Measurements from ENCODE around the gene DOC2A.

Gene DOC2A

DNA sequence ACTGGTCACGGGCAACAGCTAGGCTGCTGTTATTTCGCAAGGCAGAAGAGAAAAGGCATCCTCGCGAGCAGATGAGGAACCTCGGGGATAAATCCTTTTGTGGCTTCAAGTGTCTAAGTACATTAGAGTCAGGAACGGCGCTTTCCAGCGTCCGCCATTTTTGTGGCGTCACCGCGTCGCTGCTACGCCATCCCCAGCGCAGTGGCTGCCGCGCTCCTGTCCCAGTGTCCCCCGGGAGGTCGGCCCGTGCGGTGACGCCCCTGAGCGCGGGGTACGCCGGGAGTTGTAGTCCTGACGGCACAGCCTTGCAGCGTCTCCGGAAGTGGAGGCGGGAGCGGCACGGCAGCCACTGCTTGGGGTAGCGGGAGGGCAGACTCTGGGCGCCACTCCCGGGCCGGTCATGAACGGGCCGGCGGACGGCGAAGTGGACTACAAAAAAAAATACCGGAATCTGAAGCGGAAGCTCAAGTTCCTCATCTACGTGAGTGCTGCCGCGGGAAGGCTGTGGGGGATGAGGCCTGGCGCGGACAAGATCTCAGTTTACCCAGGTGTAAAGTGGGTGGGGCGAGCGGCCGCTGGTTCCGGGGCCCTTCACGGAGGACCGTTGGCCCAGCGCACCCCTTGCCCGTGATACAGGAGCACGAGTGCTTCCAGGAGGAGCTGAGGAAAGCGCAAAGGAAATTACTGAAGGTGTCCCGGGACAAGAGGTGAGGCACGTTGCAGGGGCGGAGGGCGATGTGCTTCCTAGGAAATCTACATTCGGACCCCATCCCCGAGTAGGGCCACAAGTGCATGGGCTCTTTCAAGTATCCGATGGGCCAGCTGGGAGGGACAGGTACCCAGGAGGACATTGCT, 14.7 kb downstream of the DOC2A start, which contains the start of gene INO80E (continued):
- TF ChIP-seq, protein P1, sequence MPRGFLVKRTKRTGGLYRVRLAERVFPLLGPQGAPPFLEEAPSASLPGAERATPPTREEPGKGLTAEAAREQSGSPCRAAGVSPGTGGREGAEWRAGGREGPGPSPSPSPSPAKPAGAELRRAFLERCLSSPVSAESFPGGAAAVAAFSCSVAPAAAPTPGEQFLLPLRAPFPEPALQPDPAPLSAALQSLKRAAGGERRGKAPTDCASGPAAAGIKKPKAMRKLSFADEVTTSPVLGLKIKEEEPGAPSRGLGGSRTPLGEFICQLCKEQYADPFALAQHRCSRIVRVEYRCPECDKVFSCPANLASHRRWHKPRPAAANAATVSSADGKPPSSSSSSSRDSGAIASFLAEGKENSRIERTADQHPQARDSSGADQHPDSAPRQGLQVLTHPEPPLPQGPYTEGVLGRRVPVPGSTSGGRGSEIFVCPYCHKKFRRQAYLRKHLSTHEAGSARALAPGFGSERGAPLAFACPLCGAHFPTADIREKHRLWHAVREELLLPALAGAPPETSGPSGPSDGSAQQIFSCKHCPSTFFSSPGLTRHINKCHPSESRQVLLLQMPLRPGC (tag by site-specific recombination; IDR thresholded peaks at IDR 0.05), result peak; percentile 44
- TF ChIP-seq BCL6B (tag by site-specific recombination; IDR thresholded peaks at IDR 0.05) (no peak), ZNF548 (tag by site-specific recombination; IDR thresholded peaks at IDR 0.05) (peak; percentile 80; the same call in 1 of the 2 replicates), ZNF426 (tag by site-specific recombination; IDR thresholded peaks at IDR 0.05) (no peak), SCRT1 (tag by site-specific recombination; IDR thresholded peaks at IDR 0.05; ENCODE audit: borderline replicate concordance) (no peak), ZNF132 (tag by site-specific recombination; IDR thresholded peaks at IDR 0.05; ENCODE audit: borderline replicate concordance) (no peak), ZNF354C (tag by site-specific recombination; IDR thresholded peaks at IDR 0.05; ENCODE audit: borderline replicate concordance, low read depth) (no peak), ZNF175 (tag by site-specific recombination; IDR thresholded peaks at IDR 0.05) (no peak), ZNF239 (tag by site-specific recombination; IDR thresholded peaks at IDR 0.05) (no peak), KLF16 (tag by site-specific recombination; IDR thresholded peaks at IDR 0.05) (peak; percentile 81), MZF1 (tag by site-specific recombination; IDR thresholded peaks at IDR 0.05; ENCODE audit: borderline replicate concordance) (no peak), ZNF544 (tag by site-specific recombination; IDR thresholded peaks at IDR 0.05) (no peak), ZNF624 (tag by site-specific recombination; IDR thresholded peaks at IDR 0.05) (no peak), HOXD13 (CRISPR knock-in tag; IDR thresholded peaks at IDR 0.05; ENCODE audit: borderline replicate concordance) (no peak), ZNF571 (tag by site-specific recombination; IDR thresholded peaks at IDR 0.05) (no peak), ZNF677 (tag by site-specific recombination; IDR thresholded peaks at IDR 0.05) (no peak), ZNF138 (tag by site-specific recombination; IDR thresholded peaks at IDR 0.05; ENCODE audit: borderline replicate concordance) (no peak), ZNF202 (tag by site-specific recombination; IDR thresholded peaks at IDR 0.05; ENCODE audit: borderline replicate concordance) (no peak), ZNF501 (tag by site-specific recombination; IDR thresholded peaks at IDR 0.05) (no peak), ZNF157 (tag by site-specific recombination; IDR thresholded peaks at IDR 0.05) (no peak), ZNF747 (tag by site-specific recombination; IDR thresholded peaks at IDR 0.05) (no peak), ZBTB20 (tag by site-specific recombination; IDR thresholded peaks at IDR 0.05) (peak; percentile 100), ZNF639 (tag by site-specific recombination; IDR thresholded peaks at IDR 0.05) (peak; percentile 77; the same call in 1 of the 2 replicates), ZNF223 (tag by site-specific recombination; IDR thresholded peaks at IDR 0.05) (no peak), ZNF558 (tag by site-specific recombination; IDR thresholded peaks at IDR 0.05) (no peak), FEZF1 (tag by site-specific recombination; IDR thresholded peaks at IDR 0.05) (no peak), ZNF121 (tag by site-specific recombination; IDR thresholded peaks at IDR 0.05) (no peak), OVOL3 (tag by site-specific recombination; IDR thresholded peaks at IDR 0.05) (peak; percentile 43; the same call in 1 of the 2 replicates), SETDB1 (IDR thresholded peaks at IDR 0.05; ENCODE audit: insufficient read length, low read length) (no peak), ZNF529 (tag by site-specific recombination; IDR thresholded peaks at IDR 0.05; ENCODE audit: insufficient replicate concordance) (no peak), SCRT2 (tag by site-specific recombination; IDR thresholded peaks at IDR 0.05) (no peak), ZNF664 (tag by site-specific recombination; IDR thresholded peaks at IDR 0.05) (no peak), ZNF155 (tag by site-specific recombination; IDR thresholded peaks at IDR 0.05) (no peak), ZNF423 (tag by site-specific recombination; IDR thresholded peaks at IDR 0.05) (no peak), ZSCAN16 (tag by site-specific recombination; IDR thresholded peaks at IDR 0.05) (no peak), GLIS2 (tag by site-specific recombination; IDR thresholded peaks at IDR 0.05) (peak; percentile 88)
- TF ChIP-seq, protein P2, sequence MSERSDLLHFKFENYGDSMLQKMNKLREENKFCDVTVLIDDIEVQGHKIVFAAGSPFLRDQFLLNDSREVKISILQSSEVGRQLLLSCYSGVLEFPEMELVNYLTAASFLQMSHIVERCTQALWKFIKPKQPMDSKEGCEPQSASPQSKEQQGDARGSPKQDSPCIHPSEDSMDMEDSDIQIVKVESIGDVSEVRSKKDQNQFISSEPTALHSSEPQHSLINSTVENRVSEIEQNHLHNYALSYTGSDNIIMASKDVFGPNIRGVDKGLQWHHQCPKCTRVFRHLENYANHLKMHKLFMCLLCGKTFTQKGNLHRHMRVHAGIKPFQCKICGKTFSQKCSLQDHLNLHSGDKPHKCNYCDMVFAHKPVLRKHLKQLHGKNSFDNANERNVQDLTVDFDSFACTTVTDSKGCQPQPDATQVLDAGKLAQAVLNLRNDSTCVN (tag by site-specific recombination; optimal IDR thresholded peaks at IDR 0.05), result peak; percentile 94
